HG02938 (cell line): ENCODE results near the gene ANXA5.
A peak's percentile ranks its signal among the peaks of the same experiment; 100 is the strongest.

Experiments
- ATAC-seq: cut with Tn5 transposase; IDR thresholded peaks from one replicate; pipeline ENCODE4 v1.9.1; 2021; ENCODE audit warnings: mild to moderate bottlenecking, moderate library complexity; ENCODE audit not compliant: unreplicated experiment

The ANXA5 gene

GRCh38 chr4:121712001-121712651 lies 15.3 kb upstream of the ANXA5 start:
- ATAC-seq, result no peak

DNA sequence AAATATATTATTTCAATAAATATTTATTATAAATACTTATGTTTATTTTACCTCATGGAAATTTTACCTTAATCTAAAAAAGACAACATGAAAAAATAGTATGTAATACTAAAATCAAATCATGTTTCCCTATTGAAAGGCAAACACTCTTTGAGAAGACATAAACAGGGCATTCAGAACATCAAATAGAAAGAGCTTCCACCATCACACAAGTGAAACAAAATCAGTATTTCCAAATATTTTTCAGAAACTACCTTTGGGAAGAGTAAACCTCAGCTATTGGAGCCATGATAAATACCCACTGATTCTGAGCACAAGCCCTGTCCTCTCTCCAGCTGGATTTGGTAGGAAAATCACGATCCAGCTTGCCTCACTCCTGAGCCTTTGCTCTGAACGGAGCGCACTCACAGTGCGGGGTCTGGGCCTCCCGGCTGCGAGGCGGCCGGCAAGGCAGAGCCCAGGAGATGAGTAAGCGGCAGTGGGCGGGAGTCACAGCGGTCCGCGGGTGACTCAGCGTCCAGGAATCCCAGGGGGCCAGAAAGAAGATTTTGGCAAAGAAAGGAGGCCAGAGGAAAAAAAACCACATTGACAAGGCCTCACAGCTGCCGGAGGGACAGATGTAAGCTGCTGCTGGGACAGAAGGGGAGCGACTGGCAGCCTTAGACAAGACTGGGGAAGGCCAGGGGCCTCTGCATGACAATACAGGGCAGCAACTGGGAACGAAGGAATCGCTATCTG lies 14.7 kb upstream of the ANXA5 start:
- peak; percentile 80 for ATAC-seq

DNA sequence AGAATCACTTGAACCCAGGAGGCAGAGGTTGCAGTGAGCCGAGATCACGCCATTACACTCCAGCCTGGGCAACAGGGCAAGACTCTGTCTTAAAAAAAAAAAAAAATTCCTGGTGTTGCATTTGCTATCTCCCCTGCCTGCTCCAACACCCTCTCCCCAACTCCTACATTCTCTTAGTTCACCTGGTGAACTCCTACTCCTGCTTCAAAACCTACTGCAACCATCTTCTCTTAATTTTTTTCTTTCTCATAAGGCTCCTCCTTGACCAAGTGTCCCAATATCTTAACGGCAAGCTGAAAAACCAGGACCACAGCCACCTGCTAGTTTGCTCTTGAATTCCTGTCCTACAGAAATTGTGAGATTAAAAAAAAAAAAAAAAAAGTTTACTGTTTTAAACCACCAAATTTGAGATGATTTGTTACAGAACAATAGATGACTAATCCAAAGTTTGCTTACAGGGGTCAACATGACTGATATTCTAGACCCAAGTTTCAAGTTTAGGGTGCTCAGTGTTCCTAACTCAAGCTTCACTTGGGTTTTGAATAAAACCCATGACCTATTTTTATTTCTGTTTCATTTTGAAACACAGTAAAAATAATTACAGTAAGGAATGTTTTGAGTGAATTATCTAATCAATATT lies 13.1 kb upstream of the ANXA5 start:
- no peak for ATAC-seq

DNA sequence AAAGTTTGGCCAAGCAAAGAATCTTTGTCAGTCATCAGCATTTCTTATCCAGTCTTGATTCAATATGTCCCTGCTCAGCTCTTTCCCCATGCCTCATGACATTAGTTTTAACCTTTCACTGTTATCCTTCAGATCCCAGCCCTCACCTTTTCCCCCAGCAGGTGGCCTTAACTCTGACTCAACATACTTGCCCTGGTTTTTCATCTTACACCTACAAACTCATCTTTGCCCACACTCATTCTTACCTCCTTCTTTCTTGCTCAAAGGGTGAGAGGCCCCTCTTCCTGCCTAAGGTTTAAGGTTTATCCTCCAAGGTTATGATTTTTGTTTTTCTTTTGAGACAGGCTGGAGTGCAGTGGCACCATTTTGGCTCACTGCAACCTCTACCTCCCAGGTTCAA lies 10.6 kb upstream of the ANXA5 start:
- no peak for ATAC-seq

DNA sequence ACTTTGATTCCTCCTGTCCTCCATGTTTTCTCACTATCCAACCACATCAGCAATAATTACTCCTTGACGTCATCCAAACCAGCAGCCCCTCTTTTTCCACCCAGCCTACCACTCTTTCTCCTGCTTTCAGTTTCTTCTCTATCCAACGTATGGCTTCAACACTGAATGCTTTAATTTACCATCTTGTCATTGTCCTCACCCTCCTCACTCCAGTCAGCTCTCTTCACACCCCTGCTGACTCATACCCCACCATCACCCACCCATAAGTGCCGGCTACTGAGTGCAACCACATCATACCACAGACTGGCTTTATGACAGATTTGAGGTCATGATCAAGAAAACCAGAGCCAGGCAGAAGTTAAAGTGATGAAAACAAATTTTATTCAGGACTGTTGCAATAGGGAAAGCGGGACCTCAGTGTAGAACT lies 9.8 kb upstream of the ANXA5 start:
- ATAC-seq, result peak; percentile 55

- ATAC-seq, result no peak
These were observed 8.7 kb upstream of the ANXA5 start for GRCh38 chr4:121705521-121705920.

DNA sequence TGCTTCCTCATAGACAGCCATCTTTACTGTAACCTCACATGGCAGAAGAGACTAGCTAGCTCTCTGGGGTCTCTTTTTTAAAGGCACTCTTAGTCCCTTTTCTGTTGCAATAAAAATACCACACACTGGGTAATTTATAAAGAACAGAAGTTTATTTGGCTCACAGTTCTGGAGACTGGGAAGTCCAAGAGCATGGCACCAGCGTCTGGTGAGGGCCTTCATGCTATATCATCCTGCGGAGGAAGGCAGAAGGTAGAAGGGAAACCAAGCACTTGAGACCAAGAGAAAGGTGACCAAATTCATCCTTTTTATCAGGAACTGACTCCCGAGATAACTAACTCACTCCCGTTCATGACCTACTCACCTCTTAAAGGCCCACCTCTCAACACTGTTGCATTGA lies 5.4 kb upstream of the ANXA5 start:
- ATAC-seq, result no peak

DNA sequence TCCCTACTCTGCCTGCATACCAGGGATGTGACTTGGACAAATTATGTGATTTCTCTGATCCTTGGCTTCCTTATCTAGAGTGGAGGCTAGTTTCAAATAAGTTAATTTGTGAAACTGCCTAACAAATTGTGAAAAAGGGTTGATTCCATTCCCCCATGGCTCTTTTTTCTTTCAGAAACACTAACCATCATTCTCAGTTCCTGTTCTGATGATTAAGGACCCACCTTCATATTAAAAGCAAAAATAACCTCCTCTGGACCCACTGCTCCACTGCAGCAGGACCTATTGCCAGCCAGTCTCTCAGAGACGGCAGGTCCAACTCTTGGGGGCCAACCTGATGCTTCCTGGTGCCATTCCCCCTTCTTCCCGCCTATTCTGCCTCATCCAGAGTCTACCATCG lies 4.5 kb upstream of the ANXA5 start:
- ATAC-seq, result no peak

- no peak for ATAC-seq
These were observed 1.5 kb upstream of the ANXA5 start for GRCh38 chr4:121698236-121698671.

GRCh38 chr4:121697564-121697963 lies 784 bp upstream of the ANXA5 start:
- peak; percentile 32 for ATAC-seq

DNA sequence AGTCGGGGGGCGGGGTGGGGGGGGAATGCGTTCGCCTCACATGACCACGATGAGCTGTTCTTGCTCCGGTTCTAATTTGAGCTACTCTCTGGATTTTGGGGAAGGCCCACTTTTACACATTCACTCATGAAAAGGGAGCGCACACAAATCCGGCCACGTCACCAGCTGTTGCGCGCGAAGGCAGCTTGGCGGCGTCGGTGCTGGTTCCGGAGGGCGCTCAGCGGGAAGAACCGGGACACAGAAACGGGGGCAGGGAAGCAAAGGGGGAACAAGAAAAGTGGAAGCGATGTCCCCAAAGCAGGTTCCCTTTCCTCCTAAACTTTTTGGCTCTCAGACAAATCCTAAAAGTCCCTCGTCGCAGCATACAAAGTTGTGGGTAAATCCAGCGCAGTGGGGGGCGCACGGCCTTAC lies 605 bp downstream of the ANXA5 start:
- peak; percentile 25 for ATAC-seq

- no peak for ATAC-seq
These were observed 2.9 kb downstream of the ANXA5 start for GRCh38 chr4:121693886-121694285.

- ATAC-seq, result no peak
These were observed 3.3 kb downstream of the ANXA5 start for GRCh38 chr4:121693450-121693849.

- no peak for ATAC-seq
These were observed 4.5 kb downstream of the ANXA5 start for GRCh38 chr4:121692261-121692660.

- ATAC-seq, result no peak
These were observed 6.8 kb downstream of the ANXA5 start for GRCh38 chr4:121690001-121690400.

DNA sequence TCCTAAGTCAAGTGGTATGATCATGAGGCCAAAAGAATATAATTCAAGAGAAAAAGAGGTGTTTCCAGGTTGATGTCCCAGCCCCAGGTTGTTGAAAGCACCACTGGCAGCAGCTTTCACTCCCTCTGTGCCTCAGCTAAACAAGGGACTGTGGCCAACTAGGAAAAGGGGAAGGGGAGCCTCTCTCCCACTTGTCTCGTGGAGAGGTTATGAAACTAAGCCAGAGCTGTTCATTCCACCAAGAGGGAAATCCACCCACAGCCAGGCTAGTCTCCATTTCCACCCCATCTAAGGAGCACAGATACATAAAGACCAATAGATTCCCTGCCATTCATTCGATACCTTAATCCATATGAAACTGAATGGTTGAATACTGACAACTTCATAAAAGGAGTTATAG lies 8.1 kb downstream of the ANXA5 start:
- no peak for ATAC-seq

- ATAC-seq, result no peak
These were observed 8.5 kb downstream of the ANXA5 start for GRCh38 chr4:121688261-121688660.

GRCh38 chr4:121686255-121686654 lies 10.5 kb downstream of the ANXA5 start:
- ATAC-seq, result no peak

DNA sequence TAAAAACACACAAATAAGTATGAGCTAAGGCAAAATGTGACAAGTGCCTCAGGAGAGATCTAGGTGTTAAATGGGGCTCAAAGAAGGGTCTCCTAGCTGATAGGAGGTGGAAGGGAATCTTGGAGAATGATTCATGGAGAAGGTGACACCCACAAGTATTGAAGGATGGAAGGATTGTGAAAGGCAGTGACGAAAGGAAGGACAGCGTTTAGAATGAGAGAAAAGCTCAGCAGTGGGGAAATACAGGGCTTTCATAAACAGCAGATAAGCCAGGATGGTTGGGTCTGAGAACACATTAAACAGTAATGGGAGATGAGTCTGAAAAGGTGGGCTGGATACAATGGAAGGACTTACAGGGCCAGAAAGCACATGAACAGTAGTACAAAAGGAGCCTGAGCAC lies 11.5 kb downstream of the ANXA5 start:
- no peak for ATAC-seq

GRCh38 chr4:121684561-121684960 lies 12.2 kb downstream of the ANXA5 start:
- ATAC-seq, result no peak

DNA sequence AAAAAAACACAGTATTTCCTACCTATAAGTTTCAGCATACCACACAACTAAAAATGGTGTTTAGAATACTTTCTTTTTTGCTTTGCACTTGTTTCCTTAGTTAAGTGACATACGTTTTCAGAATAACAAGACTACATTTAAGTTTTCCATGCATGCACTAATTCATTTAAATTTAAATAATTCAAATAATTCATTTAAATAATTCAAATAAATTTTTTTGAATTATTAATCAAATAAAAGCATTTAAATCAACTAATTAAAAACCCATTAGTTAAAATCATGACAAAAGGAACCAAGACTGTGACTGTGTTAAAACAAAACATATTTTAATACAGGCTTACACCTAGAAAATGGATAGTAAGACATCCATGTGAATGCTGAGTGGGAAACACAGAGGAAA lies 12.8 kb downstream of the ANXA5 start:
- no peak for ATAC-seq

DNA sequence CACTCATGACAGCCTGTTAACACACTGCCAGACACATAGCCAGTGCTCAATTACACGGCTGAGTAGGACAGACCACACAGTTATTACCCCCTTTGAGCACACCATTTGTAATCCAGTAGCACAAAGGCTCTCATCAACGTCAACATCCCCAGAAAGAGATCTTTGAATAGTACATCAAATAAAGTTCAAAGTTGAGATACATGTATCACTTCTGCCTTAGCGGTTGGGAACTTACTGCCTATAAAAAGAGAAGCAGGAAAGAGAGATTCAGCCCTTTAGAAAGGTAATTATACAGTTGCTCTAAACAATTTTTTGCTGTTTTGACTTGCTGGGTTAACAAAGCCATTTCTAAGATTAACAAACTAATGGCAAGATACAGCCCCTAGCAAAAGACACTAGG lies 16.2 kb downstream of the ANXA5 start:
- ATAC-seq, result no peak
